Posterior vena cava (tissue), 2 donors: Measurements from ENCODE around the gene KLHL26. TPM values are rescaled to one million over a fixed set of nuclear protein-coding genes. Genes with fewer than 3 reads are reported as not detected.
"Not testable (repeated sequence)": the region's sequence is repeated elsewhere in the genome, so short reads cannot be mapped to it uniquely, and the experiment has no call there.

Source experiments
- DNase-seq: peaks from one replicate; pipeline ENCODE4 v3.0.0-alpha.2; 2020; ENCODE audit warnings: low spot score
- intact Hi-C, 2 donors: fragments of 100-400 bp; cut with DNase I; formaldehyde crosslinking; loops; one replicate each; pipeline versions ENCODE4 v1.14.1 to v1.14.2; 2022 to 2023
- long read RNA-seq, 2 donors: library from polyadenylated mRNA; unstranded; transcript quantifications; one replicate each; pipeline ENCODE4 v2.0.0, GENCODE V29; 2020 to 2021
- total RNA-seq, 2 donors: library from RNA; stranded (reverse); fragmentation: NEBNext Ultra II Directional; extraction: Animal tissue kit (Norgen Biotek cat#: 25700); gene quantifications; one replicate each; pipeline ENCODE4 v1.2.1, GENCODE V29; 2021
- donor health status: DM: yes; HTN: yes; CAD: no.
- donor health status: DM: yes; HTN: yes; CAD: no.

The KLHL26 gene
- 10 to 100 TPM; 14.5 to 17.6 TPM for total RNA-seq
- long read RNA-seq, donor 1, full-length matches to known transcripts, result 9 of 13 reads
- long read RNA-seq, donor 1, partial matches to known transcripts, result 0 of 13 reads
- long read RNA-seq, donor 1, other reads (novel, unspliced or antisense), result 4 of 13 reads
- long read RNA-seq, donor 2, full-length matches to known transcripts, result 5 of 11 reads
- long read RNA-seq, donor 2, partial matches to known transcripts, result 1 of 11 reads
- long read RNA-seq, donor 2, other reads (novel, unspliced or antisense), result 5 of 11 reads

- no peak for DNase-seq
- intact Hi-C loops, result no loop called here
Measured at GRCh38 chr19:18636969-18637629, at the start of gene KLHL26. Gene KLHL26, plus strand, starts transcription at chr19:18637028. Its CDS starts 27 bp downstream, at chr19:18637055.

- DNase-seq, result no peak
- intact Hi-C loops, result loop anchor here in 1 of 2 donors (10.0 kb wide), 1 partner anchor 143 kb away; no protein-coding TSS in a partner anchor
Measured at GRCh38 chr19:18587561-18587960, 49.3 kb upstream of the KLHL26 start.

- DNase-seq, result no peak
- intact Hi-C loops, result loop anchor here in 1 of 2 donors (10.0 kb wide), 1 partner anchor 143 kb away; no protein-coding TSS in a partner anchor
Measured at GRCh38 chr19:18587962-18588610, 48.7 kb upstream of the KLHL26 start.

GRCh38 chr19:18588611-18589379, 48.0 kb upstream of the KLHL26 start, which contains the start of gene REX1BD:
Gene REX1BD, plus strand, starts transcription at chr19:18588798. Its CDS starts 4 bp downstream, at chr19:18588802.
- intact Hi-C loops, result loop anchor here in 1 of 2 donors (10.0 kb wide), 1 partner anchor 144 kb away; no protein-coding TSS in a partner anchor
- peak; percentile 97 for DNase-seq

- peak; percentile 94 for DNase-seq
- intact Hi-C loops, result loop anchor here (2.0 to 10.0 kb wide), 4 partner anchors 83 to 255 kb away; no protein-coding TSS in a partner anchor
Measured at GRCh38 chr19:18589380-18590272, 47.2 kb upstream of the KLHL26 start.

- intact Hi-C loops, result loop anchor here (2.0 to 10.0 kb wide), 3 partner anchors 82 to 254 kb away; no protein-coding TSS in a partner anchor
- peak; percentile 90 for DNase-seq
Measured at GRCh38 chr19:18590273-18591272, 46.3 kb upstream of the KLHL26 start.

GRCh38 chr19:18591735-18592385, 45.0 kb upstream of the KLHL26 start:
- no peak for DNase-seq
- intact Hi-C loops, result loop anchor here (2.0 to 10.0 kb wide), 3 partner anchors 80 to 253 kb away; no protein-coding TSS in a partner anchor

GRCh38 chr19:18592732-18593131, 44.1 kb upstream of the KLHL26 start:
- intact Hi-C loops, result loop anchor here (5.0 to 10.0 kb wide), 2 partner anchors 80 to 252 kb away; no protein-coding TSS in a partner anchor
- not testable (repeated sequence) for DNase-seq

- DNase-seq, result no peak
- intact Hi-C loops, result loop anchor here (5.0 to 10.0 kb wide), 2 partner anchors 79 to 251 kb away; no protein-coding TSS in a partner anchor
Measured at GRCh38 chr19:18593367-18594095, 43.3 kb upstream of the KLHL26 start.

- intact Hi-C loops, result loop anchor here (5.0 to 10.0 kb wide), 2 partner anchors 78 to 251 kb away; no protein-coding TSS in a partner anchor
- DNase-seq, result peak; percentile 91
Measured at GRCh38 chr19:18594096-18594823, 42.6 kb upstream of the KLHL26 start.

GRCh38 chr19:18594824-18595373, 41.9 kb upstream of the KLHL26 start:
- no peak for DNase-seq

GRCh38 chr19:18595475-18595874, 41.4 kb upstream of the KLHL26 start:
- intact Hi-C loops, result loop anchor here in 1 of 2 donors (10.0 kb wide), 1 partner anchor 249 kb away; no protein-coding TSS in a partner anchor
- DNase-seq, result no peak

More at GRCh38 chr19:18594824-18595373, 41.9 kb upstream of the KLHL26 start:
- intact Hi-C loops, result loop anchor here (5.0 to 10.0 kb wide), 2 partner anchors 77 to 250 kb away; no protein-coding TSS in a partner anchor

GRCh38 chr19:18596752-18597157, 40.1 kb upstream of the KLHL26 start:
- intact Hi-C loops, result loop anchor here in 1 of 2 donors (10.0 kb wide), 1 partner anchor 248 kb away; no protein-coding TSS in a partner anchor
- DNase-seq, result peak; percentile 90
